ENCODE data around the gene FAM110A. TPM values are rescaled to one million over a fixed set of nuclear protein-coding genes. Genes with fewer than 3 reads are reported as not detected.

FAM110A gene
- total and polyA plus RNA-seq, 2 of the 8 experiments (the other 6 are each of a cell fraction or from before 2014, with no cell fraction given) = 10.1 to 10.9 TPM

- WGBS, 2 experiments (ENCODE audit: extremely low coverage in 1 of 2, insufficient coverage in 1 of 2, insufficient read length in 1 of 2, insufficient replicate concordance in 2 of 2, low coverage in 1 of 2, low lambda C conversion rate in 2 of 2, missing lambda C conversion rate in 1 of 2) = 87% methylated on average over 3 of the region's 3 CpGs; no CpG with 5 or more reads in 1 of the 2 experiments
Observed at GRCh38 chr20:831251-831650, 2.3 kb upstream of the FAM110A start.

More at GRCh38 chr20:831251-831650, 2.3 kb upstream of the FAM110A start:
- Histone ChIP-seq H3K18ac (ENCODE audit: extremely low read depth, low read length) (no peak overlapping the region), H3K56ac (replicated peaks; ENCODE audit: insufficient read length, low read depth, low read length) (no peak overlapping the region), H2AFZ (ENCODE audit: low read length) (no peak overlapping the region), H4K20me1 (replicated peaks in 1 of 2; ENCODE audit: control insufficient read depth in 1 of 2, insufficient read depth in 2 of 2, low read length in 2 of 2) (no peaks in the 10 kb centered on the region), H3K4ac (replicated peaks; ENCODE audit: insufficient read length, low read depth, low read length) (no peak overlapping the region), H3K23ac (ENCODE audit: insufficient read length) (no peak overlapping the region), H3K4me2 (ENCODE audit: insufficient read depth in 1 of 2, low read depth in 2 of 2, low read length in 2 of 2) (no peak overlapping the region), H3K36me3 (ENCODE audit: control insufficient read depth in 2 of 4, insufficient read depth in 4 of 4, low read length in 3 of 4) (no peaks in the 10 kb centered on the region), H3K14ac (ENCODE audit: insufficient read length) (no peak overlapping the region), H2BK20ac (ENCODE audit: low read length) (no peak overlapping the region), H2BK15ac (ENCODE audit: low read length) (no peak overlapping the region), H2BK5ac (ENCODE audit: low read depth, low read length) (no peak overlapping the region), H4K8ac (ENCODE audit: extremely low read depth, insufficient read depth, low read length) (no peak overlapping the region), H3K27ac (ENCODE audit: low read depth, low read length) (no peak overlapping the region), H3K79me2 (ENCODE audit: control insufficient read depth in 1 of 2, insufficient read depth in 2 of 2, low read length in 2 of 2) (no peaks in the 10 kb centered on the region), H2AK5ac (ENCODE audit: low read depth, low read length) (no peak overlapping the region), H3K4me3 (ENCODE audit: extremely low read depth in 1 of 4, insufficient read depth in 2 of 4, low read depth in 3 of 4, low read length in 4 of 4) (no peak overlapping the region), H3K79me1 (ENCODE audit: low read depth, low read length) (no peaks in the 10 kb centered on the region), H4K91ac (replicated peaks; ENCODE audit: insufficient read length, low read length) (no peak overlapping the region), H3K9ac (replicated peaks in 1 of 4; ENCODE audit: extremely low read depth in 1 of 4, low read depth in 3 of 4, low read length in 3 of 4) (no peak overlapping the region), H3K9me3 (ENCODE audit: insufficient read depth in 2 of 2, low read depth in 1 of 2, low read length in 1 of 2) (no peaks in the 10 kb centered on the region), H3K23me2 (ENCODE audit: low read depth, low read length) (peaks cover 7% of the 10 kb centered on the region; the same call in 1 of the 2 replicates), H3K27me3 (replicated peaks in 1 of 4; ENCODE audit: control insufficient read depth in 3 of 4, extremely low read depth in 1 of 4, insufficient read depth in 3 of 4, low read length in 3 of 4) (peaks cover 0 to 15% (median 13%) of the 10 kb centered on the region in 4 experiments; a peak in 6 of 7 replicates), H3K4me1 (replicated peaks in 1 of 4; ENCODE audit: control insufficient read depth in 3 of 4, insufficient read depth in 4 of 4, low read length in 3 of 4) (peaks cover 0 to 3% (median 1%) of the 10 kb centered on the region in 4 experiments; a peak in 1 of 7 replicates), H4K5ac (ENCODE audit: insufficient read length, low read depth, low read length) (no peak overlapping the region), H2BK120ac (replicated peaks; ENCODE audit: low read depth, low read length) (no peak overlapping the region), H2BK12ac (ENCODE audit: low read depth, low read length) (no peak overlapping the region)
- FAIRE-seq = no peak
- CTCF ChIA-PET (ENCODE audit: partially characterized antibody) = interaction anchor here (1.6 to 4.4 kb wide), 4 partner anchors 12 to 125 kb away, joined by 6 to 30 read pairs (median 13); no protein-coding TSS in a partner anchor
- POLR2A ChIA-PET (ENCODE audit: partially characterized antibody) = interaction anchor here (1.0 kb wide), 1 partner anchor 13 kb away, joined by 3 read pairs; no protein-coding TSS in a partner anchor
- DNase-seq (ENCODE audit: low read depth in 1 of 2, low spot score in 2 of 2) = no peak
- TF ChIP-seq NRF1 (IDR thresholded peaks at IDR 0.05; ENCODE audit: low read depth, low read length) (no peak), JUN (IDR thresholded peaks at IDR 0.05; ENCODE audit: low read depth, low read length) (no peak), SIN3A (conservative IDR thresholded peaks at IDR 0.05 in 1 of 2, IDR thresholded peaks at IDR 0.05 in 1 of 2; ENCODE audit: low read depth in 1 of 2, low read length in 2 of 2) (no peak), TBP (IDR thresholded peaks at IDR 0.05; ENCODE audit: low read depth, low read length) (no peak), SAP30 (IDR thresholded peaks at IDR 0.05; ENCODE audit: insufficient read depth, insufficient replicate concordance, low read length) (no peak), SP1 (IDR thresholded peaks at IDR 0.05; ENCODE audit: low read depth, low read length) (no peak), TCF12 (IDR thresholded peaks at IDR 0.05; ENCODE audit: low read depth, low read length) (no peak)
